GM10266 (cell line): Measurements from ENCODE around the gene CAND1.

Experiments
- DNase-seq: peaks from one replicate; pipeline ENCODE4 v3.0.0; 2012; ENCODE audit errors: extremely low spot score
- CTCF ChIP-seq: IDR thresholded peaks from 2 replicates; pipeline ENCODE4 v1.5.1; 2012; ENCODE audit warnings: mild to moderate bottlenecking, low read depth; ENCODE audit not compliant: control insufficient read depth, insufficient read depth; ENCODE audit errors: missing control alignments

The CAND1 gene

GRCh38 chr12:67362526-67362925 lies 93.4 kb downstream of the CAND1 start:
- TF ChIP-seq CTCF: no peak
- DNase-seq: no peak

GRCh38 chr12:67364228-67364627 lies 95.1 kb downstream of the CAND1 start:
- TF ChIP-seq CTCF: no peak
- DNase-seq: no peak

- no peak for DNase-seq
- no peak for TF ChIP-seq CTCF
These were observed 96.0 kb downstream of the CAND1 start for GRCh38 chr12:67365131-67365530.

GRCh38 chr12:67367843-67368242 lies 98.7 kb downstream of the CAND1 start:
- TF ChIP-seq CTCF: no peak
- no peak for DNase-seq
